ENCODE data around the gene HENMT1.
"Not testable (repeated sequence)": the region's sequence is repeated elsewhere in the genome, so short reads cannot be mapped to it uniquely, and the experiment has no call there.

The HENMT1 gene

GRCh38 chr1:108643492-108644335 is 17.2 kb downstream of the HENMT1 start:
- H3K9ac ChIP-seq (ENCODE audit: low read length), result no peak overlapping the region
- H3K9me3 ChIP-seq (ENCODE audit: control insufficient read depth, low read depth, low read length), result no peaks in the 10 kb centered on the region
- no peaks in the 10 kb centered on the region for H3K36me3 ChIP-seq (ENCODE audit: control insufficient read depth, low read depth, low read length)
- H3K27ac ChIP-seq (ENCODE audit: low read length), result no peak overlapping the region
- no peaks in the 10 kb centered on the region for H3K4me1 ChIP-seq (ENCODE audit: control insufficient read depth, low read depth, low read length)
- H3K4me3 ChIP-seq (ENCODE audit: low read length), result no peak overlapping the region
- no peaks in the 10 kb centered on the region for H3K27me3 ChIP-seq (ENCODE audit: control insufficient read depth, insufficient read depth, low read length)

- not testable (repeated sequence) for H3K36me3 ChIP-seq (ENCODE audit: control insufficient read depth, low read depth, low read length); H3K27ac ChIP-seq (ENCODE audit: low read length); H3K9ac ChIP-seq (ENCODE audit: low read length); H3K27me3 ChIP-seq (ENCODE audit: control insufficient read depth, insufficient read depth, low read length); H3K4me1 ChIP-seq (ENCODE audit: control insufficient read depth, low read depth, low read length); H3K4me3 ChIP-seq (ENCODE audit: low read length); H3K9me3 ChIP-seq (ENCODE audit: control insufficient read depth, low read depth, low read length)
Observed at GRCh38 chr1:108640863-108641262, 20.0 kb downstream of the HENMT1 start.

- Histone ChIP-seq H3K4me1 (ENCODE audit: control insufficient read depth, low read depth, low read length) (no peaks in the 10 kb centered on the region), H3K9ac (ENCODE audit: low read length) (no peak overlapping the region), H3K27ac (ENCODE audit: low read length) (no peak overlapping the region), H3K36me3 (ENCODE audit: control insufficient read depth, low read depth, low read length) (peaks cover 7% of the 10 kb centered on the region), H3K4me3 (ENCODE audit: low read length) (no peak overlapping the region), H3K9me3 (ENCODE audit: control insufficient read depth, low read depth, low read length) (no peaks in the 10 kb centered on the region), H3K27me3 (ENCODE audit: control insufficient read depth, insufficient read depth, low read length) (no peaks in the 10 kb centered on the region)
Observed at GRCh38 chr1:108639899-108640560, 20.9 kb downstream of the HENMT1 start.

GRCh38 chr1:108636876-108637275 is 24.0 kb downstream of the HENMT1 start:
- Histone ChIP-seq H3K9ac (ENCODE audit: low read length) (no peak overlapping the region), H3K36me3 (ENCODE audit: control insufficient read depth, low read depth, low read length) (peaks cover 8% of the 10 kb centered on the region), H3K27ac (ENCODE audit: low read length) (no peak overlapping the region), H3K4me1 (ENCODE audit: control insufficient read depth, low read depth, low read length) (no peaks in the 10 kb centered on the region), H3K9me3 (ENCODE audit: control insufficient read depth, low read depth, low read length) (no peaks in the 10 kb centered on the region), H3K27me3 (ENCODE audit: control insufficient read depth, insufficient read depth, low read length) (no peaks in the 10 kb centered on the region), H3K4me3 (ENCODE audit: low read length) (no peak overlapping the region)

- Histone ChIP-seq H3K36me3 (ENCODE audit: control insufficient read depth, low read depth, low read length) (peaks cover 19% of the 10 kb centered on the region), H3K9ac (ENCODE audit: low read length) (no peak overlapping the region), H3K4me3 (ENCODE audit: low read length) (no peak overlapping the region), H3K4me1 (ENCODE audit: control insufficient read depth, low read depth, low read length) (no peaks in the 10 kb centered on the region), H3K27me3 (ENCODE audit: control insufficient read depth, insufficient read depth, low read length) (no peaks in the 10 kb centered on the region), H3K27ac (ENCODE audit: low read length) (no peak overlapping the region), H3K9me3 (ENCODE audit: control insufficient read depth, low read depth, low read length) (no peaks in the 10 kb centered on the region)
Observed at GRCh38 chr1:108634521-108634920, 26.4 kb downstream of the HENMT1 start.

- Histone ChIP-seq H3K9me3 (ENCODE audit: control insufficient read depth, low read depth, low read length) (no peaks in the 10 kb centered on the region), H3K36me3 (ENCODE audit: control insufficient read depth, low read depth, low read length) (peaks cover 16% of the 10 kb centered on the region), H3K27ac (ENCODE audit: low read length) (no peak overlapping the region), H3K27me3 (ENCODE audit: control insufficient read depth, insufficient read depth, low read length) (no peaks in the 10 kb centered on the region), H3K4me1 (ENCODE audit: control insufficient read depth, low read depth, low read length) (no peaks in the 10 kb centered on the region), H3K4me3 (ENCODE audit: low read length) (no peak overlapping the region), H3K9ac (ENCODE audit: low read length) (no peak overlapping the region)
Observed at GRCh38 chr1:108628665-108629064, 32.2 kb downstream of the HENMT1 start.

GRCh38 chr1:108627951-108628350 is 32.9 kb downstream of the HENMT1 start:
- peaks cover 16% of the 10 kb centered on the region for H3K36me3 ChIP-seq (ENCODE audit: control insufficient read depth, low read depth, low read length)
- H3K27ac ChIP-seq (ENCODE audit: low read length), result no peak overlapping the region
- no peak overlapping the region for H3K4me3 ChIP-seq (ENCODE audit: low read length)
- no peaks in the 10 kb centered on the region for H3K9me3 ChIP-seq (ENCODE audit: control insufficient read depth, low read depth, low read length)
- H3K4me1 ChIP-seq (ENCODE audit: control insufficient read depth, low read depth, low read length), result no peaks in the 10 kb centered on the region
- no peak overlapping the region for H3K9ac ChIP-seq (ENCODE audit: low read length)
- H3K27me3 ChIP-seq (ENCODE audit: control insufficient read depth, insufficient read depth, low read length), result no peaks in the 10 kb centered on the region

- Histone ChIP-seq H3K36me3 (ENCODE audit: control insufficient read depth, low read depth, low read length) (peaks cover 16% of the 10 kb centered on the region), H3K27ac (ENCODE audit: low read length) (no peak overlapping the region), H3K4me3 (ENCODE audit: low read length) (no peak overlapping the region), H3K4me1 (ENCODE audit: control insufficient read depth, low read depth, low read length) (no peaks in the 10 kb centered on the region), H3K27me3 (ENCODE audit: control insufficient read depth, insufficient read depth, low read length) (no peaks in the 10 kb centered on the region), H3K9ac (ENCODE audit: low read length) (no peak overlapping the region), H3K9me3 (ENCODE audit: control insufficient read depth, low read depth, low read length) (no peaks in the 10 kb centered on the region)
Observed at GRCh38 chr1:108627256-108627655, 33.6 kb downstream of the HENMT1 start.

- no peaks in the 10 kb centered on the region for H3K9me3 ChIP-seq (ENCODE audit: control insufficient read depth, low read depth, low read length)
- H3K9ac ChIP-seq (ENCODE audit: low read length), result no peak overlapping the region
- no peak overlapping the region for H3K4me3 ChIP-seq (ENCODE audit: low read length)
- no peaks in the 10 kb centered on the region for H3K27me3 ChIP-seq (ENCODE audit: control insufficient read depth, insufficient read depth, low read length)
- peaks cover 4% of the 10 kb centered on the region for H3K36me3 ChIP-seq (ENCODE audit: control insufficient read depth, low read depth, low read length)
- H3K27ac ChIP-seq (ENCODE audit: low read length), result no peak overlapping the region
- no peaks in the 10 kb centered on the region for H3K4me1 ChIP-seq (ENCODE audit: control insufficient read depth, low read depth, low read length)
Observed at GRCh38 chr1:108624069-108624468, 36.8 kb downstream of the HENMT1 start.

GRCh38 chr1:108617724-108618056 is 43.2 kb downstream of the HENMT1 start:
- Histone ChIP-seq H3K4me3 (ENCODE audit: low read length) (no peak overlapping the region), H3K27ac (ENCODE audit: low read length) (no peak overlapping the region), H3K9ac (ENCODE audit: low read length) (no peak overlapping the region), H3K4me1 (ENCODE audit: control insufficient read depth, low read depth, low read length) (no peaks in the 10 kb centered on the region), H3K27me3 (ENCODE audit: control insufficient read depth, insufficient read depth, low read length) (no peaks in the 10 kb centered on the region), H3K9me3 (ENCODE audit: control insufficient read depth, low read depth, low read length) (no peaks in the 10 kb centered on the region), H3K36me3 (ENCODE audit: control insufficient read depth, low read depth, low read length) (no peaks in the 10 kb centered on the region)

- Histone ChIP-seq H3K9me3 (ENCODE audit: control insufficient read depth, low read depth, low read length) (no peaks in the 10 kb centered on the region), H3K36me3 (ENCODE audit: control insufficient read depth, low read depth, low read length) (peaks cover 4% of the 10 kb centered on the region), H3K27ac (ENCODE audit: low read length) (no peak overlapping the region)
Observed at GRCh38 chr1:108617008-108617723, 43.7 kb downstream of the HENMT1 start.

More at GRCh38 chr1:108617008-108617723, 43.7 kb downstream of the HENMT1 start:
- no peaks in the 10 kb centered on the region for H3K27me3 ChIP-seq (ENCODE audit: control insufficient read depth, insufficient read depth, low read length)
- H3K9ac ChIP-seq (ENCODE audit: low read length), result no peak overlapping the region
- no peak overlapping the region for H3K4me3 ChIP-seq (ENCODE audit: low read length)
- H3K4me1 ChIP-seq (ENCODE audit: control insufficient read depth, low read depth, low read length), result no peaks in the 10 kb centered on the region
